ENCODE results near the gene GALNT6.

DNA sequence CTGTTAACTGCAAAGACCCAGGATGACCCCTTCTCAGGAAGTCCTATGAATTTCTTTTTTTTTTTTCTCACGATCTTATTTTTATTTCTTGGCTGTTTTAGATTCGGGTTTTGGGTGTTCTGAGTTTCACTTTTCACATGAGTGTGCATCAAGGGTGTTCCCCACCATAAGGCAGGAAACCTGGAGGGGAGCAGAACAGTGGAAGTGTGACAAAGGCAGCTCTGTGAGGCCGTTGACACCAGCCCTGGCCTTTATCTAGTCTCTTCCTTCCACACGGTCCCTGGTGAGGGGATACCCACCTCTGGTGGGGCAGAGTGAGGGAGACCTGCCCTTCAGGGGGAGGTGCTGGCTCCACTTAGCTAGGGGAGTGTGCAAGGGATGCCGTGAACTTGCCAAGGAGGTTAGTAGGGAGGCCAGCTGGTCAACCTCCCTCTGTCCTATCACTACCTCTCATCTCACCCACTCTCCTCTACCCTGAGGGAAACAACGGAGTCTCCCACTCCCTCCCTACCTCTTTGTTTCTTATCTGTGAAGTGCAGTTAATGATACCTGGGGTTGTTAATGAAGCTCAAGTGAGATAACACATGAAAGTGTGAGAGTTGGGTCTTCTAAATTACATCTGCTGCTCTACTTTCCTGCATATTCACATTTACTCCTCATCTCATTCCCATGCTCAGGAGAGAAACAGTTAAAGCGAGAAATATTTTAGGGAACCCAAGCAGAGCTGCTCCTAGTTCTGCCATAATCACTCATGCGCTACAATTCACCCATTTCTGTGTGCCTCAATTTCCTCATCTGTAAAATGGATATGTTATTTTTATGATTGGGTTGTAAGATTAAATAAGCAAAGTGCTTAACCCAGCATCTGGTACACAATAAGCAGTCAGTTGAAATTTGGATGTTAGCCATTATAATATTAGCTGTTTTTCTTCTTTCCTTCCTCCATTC is 4.4 kb upstream of the GALNT6 start:
- TF ChIP-seq POLR2AphosphoS5 (IDR thresholded peaks at IDR 0.05; ENCODE audit: low read depth, low read length): 0 out of 2 replicates have a peak, but pooled peaks have one; percentile 45
- peak; percentile 45; the same call in 1 of the 2 replicates for TF ChIP-seq POLR2A (IDR thresholded peaks at IDR 0.05; ENCODE audit: low read depth, low read length)

All from GM12892 (cell line).